Adipocyte (in vitro differentiated cells): ENCODE measurements around the gene C11orf42.
A peak's percentile ranks its signal among the peaks of the same experiment; 100 is the strongest.

Experiments
- DNase-seq: peaks from one replicate; pipeline ENCODE4 v3.0.0-alpha.2; 2015; ENCODE audit warnings: low read depth
- H3K27me3 ChIP-seq: replicated peaks from 2 replicates; pipeline ENCODE4 v1.7.0; 2013; ENCODE audit warnings: mild to moderate bottlenecking, low read length, moderate library complexity; ENCODE audit not compliant: control insufficient read depth, insufficient read depth
- H3K36me3 ChIP-seq: 2 replicates; pipeline ENCODE4 v1.7.0; 2013; ENCODE audit warnings: low read length, mild to moderate bottlenecking, moderate library complexity; ENCODE audit not compliant: control insufficient read depth, insufficient read depth, severe bottlenecking
- H3K4me1 ChIP-seq: 2 replicates; pipeline ENCODE4 v1.7.0; 2013; ENCODE audit warnings: mild to moderate bottlenecking, low read length, moderate library complexity; ENCODE audit not compliant: control insufficient read depth, insufficient read depth
- H3K4me3 ChIP-seq: 2 replicates; pipeline ENCODE4 v1.7.0; 2013; ENCODE audit warnings: mild to moderate bottlenecking, low read length, moderate library complexity
- H3K9ac ChIP-seq: 2 replicates; pipeline ENCODE4 v1.7.0; 2013; ENCODE audit warnings: mild to moderate bottlenecking, low read length, moderate library complexity
- H3K9me3 ChIP-seq: 2 replicates; pipeline ENCODE4 v1.7.0; 2013; ENCODE audit warnings: mild to moderate bottlenecking, low read length, moderate library complexity; ENCODE audit not compliant: control insufficient read depth

The C11orf42 gene

GRCh38 chr11:6258571-6259081, 53.3 kb downstream of the C11orf42 start:
- no peak overlapping the region for H3K9ac ChIP-seq
- peak; percentile 32 for DNase-seq
- peaks cover 58% of the 10 kb centered on the region for H3K27me3 ChIP-seq
- peak overlapping the region; percentile 53 for H3K4me3 ChIP-seq
- no peaks in the 10 kb centered on the region for H3K9me3 ChIP-seq
- peaks cover 5% of the 10 kb centered on the region for H3K4me1 ChIP-seq
- no peaks in the 10 kb centered on the region for H3K36me3 ChIP-seq

- no peak overlapping the region for H3K4me3 ChIP-seq
- H3K36me3 ChIP-seq, result no peaks in the 10 kb centered on the region
- H3K9ac ChIP-seq, result no peak overlapping the region
- peaks cover 5% of the 10 kb centered on the region for H3K4me1 ChIP-seq
- DNase-seq, result no peak
- H3K27me3 ChIP-seq, result peaks cover 58% of the 10 kb centered on the region
- no peaks in the 10 kb centered on the region for H3K9me3 ChIP-seq
Observed at GRCh38 chr11:6260207-6260726, 54.9 kb downstream of the C11orf42 start.
